Measurements from ENCODE around the gene MLN. TPM values are rescaled to one million over a fixed set of nuclear protein-coding genes. Genes with fewer than 3 reads are reported as not detected.

The MLN gene
- total and polyA plus RNA-seq, 2 experiments from 2014 or later = not detected

DNA sequence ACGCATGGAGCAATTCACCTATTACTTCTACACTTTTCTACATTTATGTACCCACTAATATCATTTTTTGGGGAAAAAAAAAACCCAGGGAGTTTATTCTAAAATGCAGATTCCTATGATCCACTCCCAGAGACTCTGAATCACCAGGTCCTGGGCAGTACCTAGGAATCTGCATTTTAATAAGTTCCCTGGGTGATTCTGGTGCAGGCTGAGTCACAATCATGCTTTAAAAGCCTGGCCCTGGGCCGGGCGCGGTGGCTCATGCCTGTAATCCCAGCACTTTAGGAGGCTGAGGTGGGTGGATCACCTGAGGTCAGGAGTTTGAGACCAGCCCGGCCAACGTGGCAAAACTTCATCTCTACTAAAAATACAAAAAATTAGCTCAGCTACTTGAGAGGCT is 43.3 kb upstream of the MLN start:
- Mint-ChIP-seq H3K36me3 (ENCODE audit: low read depth) (no peaks in the 10 kb centered on the region), H3K27ac (no peak overlapping the region), H3K27me3 (ENCODE audit: insufficient read depth, low read depth, poor library complexity) (peaks cover 10% of the 10 kb centered on the region), H3K4me3 (no peak overlapping the region), H3K9me3 (no peaks in the 10 kb centered on the region), H3K4me1 (peaks cover 14% of the 10 kb centered on the region)
- DNase-seq (ENCODE audit: low spot score) (no peak), ATAC-seq (no peak)
- Histone ChIP-seq H3K36me3 (ENCODE audit: insufficient read depth) (no peaks in the 10 kb centered on the region), H3K4me3 (no peak overlapping the region), H3K27ac (ENCODE audit: low read depth) (no peak overlapping the region), H4K20me1 (replicated peaks; ENCODE audit: insufficient read depth) (no peaks in the 10 kb centered on the region), H3K9me2 (ENCODE audit: insufficient read depth) (no peaks in the 10 kb centered on the region), H3K4me1 (ENCODE audit: insufficient read depth) (peaks cover 9% of the 10 kb centered on the region), H3F3A (replicated peaks; ENCODE audit: low read depth) (no peaks in the 10 kb centered on the region), H3K27me3 (ENCODE audit: insufficient read depth) (no peaks in the 10 kb centered on the region), H2AFZ (no peak overlapping the region), H3K4me2 (no peak overlapping the region), H3K79me2 (replicated peaks; ENCODE audit: insufficient read depth) (no peaks in the 10 kb centered on the region)
- TF ChIP-seq, protein P1, sequence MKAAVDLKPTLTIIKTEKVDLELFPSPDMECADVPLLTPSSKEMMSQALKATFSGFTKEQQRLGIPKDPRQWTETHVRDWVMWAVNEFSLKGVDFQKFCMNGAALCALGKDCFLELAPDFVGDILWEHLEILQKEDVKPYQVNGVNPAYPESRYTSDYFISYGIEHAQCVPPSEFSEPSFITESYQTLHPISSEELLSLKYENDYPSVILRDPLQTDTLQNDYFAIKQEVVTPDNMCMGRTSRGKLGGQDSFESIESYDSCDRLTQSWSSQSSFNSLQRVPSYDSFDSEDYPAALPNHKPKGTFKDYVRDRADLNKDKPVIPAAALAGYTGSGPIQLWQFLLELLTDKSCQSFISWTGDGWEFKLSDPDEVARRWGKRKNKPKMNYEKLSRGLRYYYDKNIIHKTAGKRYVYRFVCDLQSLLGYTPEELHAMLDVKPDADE (IDR thresholded peaks at IDR 0.05) = no peak
- TF ChIP-seq EZH2 (IDR thresholded peaks at IDR 0.05; ENCODE audit: low read depth, unreplicated experiment) = no peak
- TF ChIP-seq EZH2phosphoT487 (IDR thresholded peaks at IDR 0.05; ENCODE audit: unreplicated experiment) = no peak
- no peak for TF ChIP-seq POLR2AphosphoS5 (IDR thresholded peaks at IDR 0.05; ENCODE audit: low read depth)
- no peak for TF ChIP-seq ZNF331 (CRISPR knock-in tag; IDR thresholded peaks at IDR 0.05; ENCODE audit: low read depth)
- TF ChIP-seq, protein P2, sequence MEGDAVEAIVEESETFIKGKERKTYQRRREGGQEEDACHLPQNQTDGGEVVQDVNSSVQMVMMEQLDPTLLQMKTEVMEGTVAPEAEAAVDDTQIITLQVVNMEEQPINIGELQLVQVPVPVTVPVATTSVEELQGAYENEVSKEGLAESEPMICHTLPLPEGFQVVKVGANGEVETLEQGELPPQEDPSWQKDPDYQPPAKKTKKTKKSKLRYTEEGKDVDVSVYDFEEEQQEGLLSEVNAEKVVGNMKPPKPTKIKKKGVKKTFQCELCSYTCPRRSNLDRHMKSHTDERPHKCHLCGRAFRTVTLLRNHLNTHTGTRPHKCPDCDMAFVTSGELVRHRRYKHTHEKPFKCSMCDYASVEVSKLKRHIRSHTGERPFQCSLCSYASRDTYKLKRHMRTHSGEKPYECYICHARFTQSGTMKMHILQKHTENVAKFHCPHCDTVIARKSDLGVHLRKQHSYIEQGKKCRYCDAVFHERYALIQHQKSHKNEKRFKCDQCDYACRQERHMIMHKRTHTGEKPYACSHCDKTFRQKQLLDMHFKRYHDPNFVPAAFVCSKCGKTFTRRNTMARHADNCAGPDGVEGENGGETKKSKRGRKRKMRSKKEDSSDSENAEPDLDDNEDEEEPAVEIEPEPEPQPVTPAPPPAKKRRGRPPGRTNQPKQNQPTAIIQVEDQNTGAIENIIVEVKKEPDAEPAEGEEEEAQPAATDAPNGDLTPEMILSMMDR (conservative IDR thresholded peaks at IDR 0.05; ENCODE audit: low read depth in 2 of 2) = no peak
- TF ChIP-seq, protein P3, sequence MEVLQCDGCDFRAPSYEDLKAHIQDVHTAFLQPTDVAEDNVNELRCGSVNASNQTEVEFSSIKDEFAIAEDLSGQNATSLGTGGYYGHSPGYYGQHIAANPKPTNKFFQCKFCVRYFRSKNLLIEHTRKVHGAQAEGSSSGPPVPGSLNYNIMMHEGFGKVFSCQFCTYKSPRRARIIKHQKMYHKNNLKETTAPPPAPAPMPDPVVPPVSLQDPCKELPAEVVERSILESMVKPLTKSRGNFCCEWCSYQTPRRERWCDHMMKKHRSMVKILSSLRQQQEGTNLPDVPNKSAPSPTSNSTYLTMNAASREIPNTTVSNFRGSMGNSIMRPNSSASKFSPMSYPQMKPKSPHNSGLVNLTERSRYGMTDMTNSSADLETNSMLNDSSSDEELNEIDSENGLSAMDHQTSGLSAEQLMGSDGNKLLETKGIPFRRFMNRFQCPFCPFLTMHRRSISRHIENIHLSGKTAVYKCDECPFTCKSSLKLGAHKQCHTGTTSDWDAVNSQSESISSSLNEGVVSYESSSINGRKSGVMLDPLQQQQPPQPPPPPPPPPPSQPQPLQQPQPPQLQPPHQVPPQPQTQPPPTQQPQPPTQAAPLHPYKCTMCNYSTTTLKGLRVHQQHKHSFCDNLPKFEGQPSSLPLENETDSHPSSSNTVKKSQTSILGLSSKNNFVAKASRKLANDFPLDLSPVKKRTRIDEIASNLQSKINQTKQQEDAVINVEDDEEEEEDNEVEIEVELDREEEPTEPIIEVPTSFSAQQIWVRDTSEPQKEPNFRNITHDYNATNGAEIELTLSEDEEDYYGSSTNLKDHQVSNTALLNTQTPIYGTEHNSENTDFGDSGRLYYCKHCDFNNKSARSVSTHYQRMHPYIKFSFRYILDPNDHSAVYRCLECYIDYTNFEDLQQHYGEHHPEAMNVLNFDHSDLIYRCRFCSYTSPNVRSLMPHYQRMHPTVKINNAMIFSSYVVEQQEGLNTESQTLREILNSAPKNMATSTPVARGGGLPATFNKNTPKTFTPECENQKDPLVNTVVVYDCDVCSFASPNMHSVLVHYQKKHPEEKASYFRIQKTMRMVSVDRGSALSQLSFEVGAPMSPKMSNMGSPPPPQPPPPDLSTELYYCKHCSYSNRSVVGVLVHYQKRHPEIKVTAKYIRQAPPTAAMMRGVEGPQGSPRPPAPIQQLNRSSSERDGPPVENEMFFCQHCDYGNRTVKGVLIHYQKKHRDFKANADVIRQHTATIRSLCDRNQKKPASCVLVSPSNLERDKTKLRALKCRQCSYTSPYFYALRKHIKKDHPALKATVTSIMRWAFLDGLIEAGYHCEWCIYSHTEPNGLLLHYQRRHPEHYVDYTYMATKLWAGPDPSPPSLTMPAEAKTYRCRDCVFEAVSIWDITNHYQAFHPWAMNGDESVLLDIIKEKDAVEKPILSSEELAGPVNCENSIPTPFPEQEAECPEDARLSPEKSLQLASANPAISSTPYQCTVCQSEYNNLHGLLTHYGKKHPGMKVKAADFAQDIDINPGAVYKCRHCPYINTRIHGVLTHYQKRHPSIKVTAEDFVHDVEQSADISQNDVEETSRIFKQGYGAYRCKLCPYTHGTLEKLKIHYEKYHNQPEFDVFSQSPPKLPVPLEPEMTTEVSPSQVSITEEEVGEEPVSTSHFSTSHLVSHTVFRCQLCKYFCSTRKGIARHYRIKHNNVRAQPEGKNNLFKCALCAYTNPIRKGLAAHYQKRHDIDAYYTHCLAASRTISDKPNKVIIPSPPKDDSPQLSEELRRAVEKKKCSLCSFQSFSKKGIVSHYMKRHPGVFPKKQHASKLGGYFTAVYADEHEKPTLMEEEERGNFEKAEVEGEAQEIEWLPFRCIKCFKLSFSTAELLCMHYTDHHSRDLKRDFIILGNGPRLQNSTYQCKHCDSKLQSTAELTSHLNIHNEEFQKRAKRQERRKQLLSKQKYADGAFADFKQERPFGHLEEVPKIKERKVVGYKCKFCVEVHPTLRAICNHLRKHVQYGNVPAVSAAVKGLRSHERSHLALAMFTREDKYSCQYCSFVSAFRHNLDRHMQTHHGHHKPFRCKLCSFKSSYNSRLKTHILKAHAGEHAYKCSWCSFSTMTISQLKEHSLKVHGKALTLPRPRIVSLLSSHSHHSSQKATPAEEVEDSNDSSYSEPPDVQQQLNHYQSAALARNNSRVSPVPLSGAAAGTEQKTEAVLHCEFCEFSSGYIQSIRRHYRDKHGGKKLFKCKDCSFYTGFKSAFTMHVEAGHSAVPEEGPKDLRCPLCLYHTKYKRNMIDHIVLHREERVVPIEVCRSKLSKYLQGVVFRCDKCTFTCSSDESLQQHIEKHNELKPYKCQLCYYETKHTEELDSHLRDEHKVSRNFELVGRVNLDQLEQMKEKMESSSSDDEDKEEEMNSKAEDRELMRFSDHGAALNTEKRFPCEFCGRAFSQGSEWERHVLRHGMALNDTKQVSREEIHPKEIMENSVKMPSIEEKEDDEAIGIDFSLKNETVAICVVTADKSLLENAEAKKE (CRISPR knock-in tag; IDR thresholded peaks at IDR 0.05) = no peak
- TF ChIP-seq, protein P4, sequence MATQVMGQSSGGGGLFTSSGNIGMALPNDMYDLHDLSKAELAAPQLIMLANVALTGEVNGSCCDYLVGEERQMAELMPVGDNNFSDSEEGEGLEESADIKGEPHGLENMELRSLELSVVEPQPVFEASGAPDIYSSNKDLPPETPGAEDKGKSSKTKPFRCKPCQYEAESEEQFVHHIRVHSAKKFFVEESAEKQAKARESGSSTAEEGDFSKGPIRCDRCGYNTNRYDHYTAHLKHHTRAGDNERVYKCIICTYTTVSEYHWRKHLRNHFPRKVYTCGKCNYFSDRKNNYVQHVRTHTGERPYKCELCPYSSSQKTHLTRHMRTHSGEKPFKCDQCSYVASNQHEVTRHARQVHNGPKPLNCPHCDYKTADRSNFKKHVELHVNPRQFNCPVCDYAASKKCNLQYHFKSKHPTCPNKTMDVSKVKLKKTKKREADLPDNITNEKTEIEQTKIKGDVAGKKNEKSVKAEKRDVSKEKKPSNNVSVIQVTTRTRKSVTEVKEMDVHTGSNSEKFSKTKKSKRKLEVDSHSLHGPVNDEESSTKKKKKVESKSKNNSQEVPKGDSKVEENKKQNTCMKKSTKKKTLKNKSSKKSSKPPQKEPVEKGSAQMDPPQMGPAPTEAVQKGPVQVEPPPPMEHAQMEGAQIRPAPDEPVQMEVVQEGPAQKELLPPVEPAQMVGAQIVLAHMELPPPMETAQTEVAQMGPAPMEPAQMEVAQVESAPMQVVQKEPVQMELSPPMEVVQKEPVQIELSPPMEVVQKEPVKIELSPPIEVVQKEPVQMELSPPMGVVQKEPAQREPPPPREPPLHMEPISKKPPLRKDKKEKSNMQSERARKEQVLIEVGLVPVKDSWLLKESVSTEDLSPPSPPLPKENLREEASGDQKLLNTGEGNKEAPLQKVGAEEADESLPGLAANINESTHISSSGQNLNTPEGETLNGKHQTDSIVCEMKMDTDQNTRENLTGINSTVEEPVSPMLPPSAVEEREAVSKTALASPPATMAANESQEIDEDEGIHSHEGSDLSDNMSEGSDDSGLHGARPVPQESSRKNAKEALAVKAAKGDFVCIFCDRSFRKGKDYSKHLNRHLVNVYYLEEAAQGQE (IDR thresholded peaks at IDR 0.05; ENCODE audit: unreplicated experiment) = no peak
- no peak for TF ChIP-seq CREB1 (CRISPR knock-in tag; IDR thresholded peaks at IDR 0.05; ENCODE audit: low read depth)
